ENCODE data around the gene CKMT1A.

DNA sequence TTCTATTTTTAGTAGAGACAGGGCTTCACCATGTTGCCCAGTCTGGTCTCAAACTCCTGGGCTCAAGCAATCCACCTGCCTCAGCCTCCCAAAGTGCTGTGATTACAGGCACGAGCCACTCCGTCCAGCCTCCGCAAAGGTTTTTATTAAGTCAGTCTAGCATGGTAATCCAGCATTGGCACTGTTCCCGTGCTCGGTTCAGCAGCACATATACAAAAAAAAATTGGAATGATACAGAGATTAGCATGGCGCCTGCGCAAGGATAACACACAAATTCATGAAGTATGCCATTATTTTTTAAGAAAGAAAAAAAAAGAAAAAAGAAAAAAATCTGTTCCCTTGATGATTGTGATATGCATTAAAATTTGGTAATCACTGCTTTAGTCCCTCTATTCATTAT is 8.5 kb downstream of the CKMT1A start:
- TF ChIP-seq EZH2 (IDR thresholded peaks at IDR 0.05; ENCODE audit: insufficient read depth, poor library complexity, severe bottlenecking) (no peak), EZH2phosphoT487 (IDR thresholded peaks at IDR 0.05; ENCODE audit: insufficient read depth, low read depth) (no peak)
